ENCODE measurements around the gene AGTRAP.

The AGTRAP gene

GRCh38 chr1:11761988-11762406 lies 26.1 kb downstream of the AGTRAP start, which contains the start of gene C1orf167:
TSS of gene C1orf167 (plus strand) at chr1:11762193. CDS start at chr1:11764401, 2,208 bp downstream.
- DNase-seq (ENCODE audit: low read depth): no peak

DNA sequence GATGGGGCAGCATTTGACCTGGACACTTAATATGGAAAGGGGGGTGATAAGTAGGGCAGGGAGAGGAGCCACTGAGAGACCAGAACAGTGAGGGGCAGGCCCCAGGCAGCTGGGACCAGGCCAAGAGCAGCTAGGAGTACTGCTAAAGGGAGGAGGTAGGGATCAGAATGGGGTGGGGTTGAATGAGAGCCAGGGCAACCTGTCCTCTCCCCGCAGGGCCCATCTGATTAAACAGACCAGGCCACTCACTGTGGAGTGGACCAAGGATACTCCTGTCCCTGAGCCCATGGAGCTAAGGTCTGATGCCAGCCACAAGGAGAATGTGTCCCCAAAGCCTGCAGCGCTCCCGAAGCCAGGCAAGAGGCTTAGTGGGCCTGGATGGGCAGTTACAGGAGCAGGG lies 28.2 kb downstream of the AGTRAP start:
- no peak for DNase-seq (ENCODE audit: low read depth)

GRCh38 chr1:11764519-11764918 lies 28.6 kb downstream of the AGTRAP start:
- DNase-seq (ENCODE audit: low read depth): no peak

GRCh38 chr1:11765661-11766428 lies 29.9 kb downstream of the AGTRAP start:
- no peak for DNase-seq (ENCODE audit: low read depth)

DNA sequence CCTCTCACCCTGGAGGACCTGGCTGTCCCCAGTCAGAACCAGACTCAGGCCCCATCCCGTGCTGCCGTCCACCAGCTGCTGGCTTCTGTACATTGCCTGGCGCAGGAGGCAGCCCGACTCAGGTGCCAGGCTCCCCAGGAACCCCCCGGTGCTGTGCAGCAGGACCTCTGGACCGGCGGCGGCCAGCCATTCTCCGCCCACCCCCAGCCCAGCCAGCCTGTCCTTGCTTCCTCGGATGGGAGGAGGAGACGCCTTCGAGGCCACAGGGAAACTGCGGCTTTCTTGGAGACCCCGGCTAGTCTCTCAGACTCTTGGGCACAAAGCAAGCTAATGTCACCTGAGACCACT lies 30.5 kb downstream of the AGTRAP start:
- DNase-seq (ENCODE audit: low read depth): no peak

DNA sequence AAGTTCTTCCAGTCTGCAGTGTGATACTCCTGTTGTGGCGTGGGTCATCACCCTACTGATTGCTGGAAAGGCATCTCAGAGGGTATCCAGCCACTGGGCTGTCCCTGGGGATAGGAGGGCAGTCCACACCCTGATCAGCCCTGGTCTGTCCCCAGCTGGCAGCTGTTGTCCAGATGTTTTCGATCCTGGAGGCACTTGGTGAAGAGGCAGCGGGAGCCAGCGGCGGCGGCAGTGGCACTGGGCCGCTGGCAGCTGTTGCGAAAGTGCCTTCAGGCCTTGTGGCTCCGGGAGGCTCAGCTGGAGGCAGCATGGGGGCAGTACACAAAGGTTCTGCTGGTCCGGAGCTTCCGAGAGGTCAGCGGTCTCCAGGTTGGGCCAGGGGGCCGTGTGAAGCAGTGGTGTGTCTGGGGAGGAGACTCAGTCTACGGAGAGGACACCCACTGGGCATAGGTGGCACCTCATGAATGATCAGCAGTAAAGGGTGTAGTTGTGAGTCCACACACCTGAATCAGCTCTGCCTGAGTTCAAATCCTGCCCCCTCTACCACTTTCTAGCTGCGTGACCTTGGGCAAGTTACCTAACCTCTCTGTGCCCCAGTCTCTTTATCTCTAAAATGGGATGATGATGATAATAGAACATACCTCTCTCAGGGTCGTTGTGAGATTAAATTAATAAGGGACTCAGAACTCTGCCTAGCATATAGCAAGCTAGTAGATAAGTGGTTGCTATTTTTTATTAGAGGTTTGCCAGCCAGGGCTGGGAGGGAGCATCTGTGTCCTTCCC lies 32.2 kb downstream of the AGTRAP start:
- DNase-seq (ENCODE audit: low read depth): no peak

- no peak for DNase-seq (ENCODE audit: low read depth)
Observed at GRCh38 chr1:11768821-11769220, 32.9 kb downstream of the AGTRAP start.

- DNase-seq (ENCODE audit: low read depth): no peak
Observed at GRCh38 chr1:11769274-11769673, 33.3 kb downstream of the AGTRAP start.

- DNase-seq (ENCODE audit: low read depth): no peak
Observed at GRCh38 chr1:11770011-11770410, 34.1 kb downstream of the AGTRAP start.

DNA sequence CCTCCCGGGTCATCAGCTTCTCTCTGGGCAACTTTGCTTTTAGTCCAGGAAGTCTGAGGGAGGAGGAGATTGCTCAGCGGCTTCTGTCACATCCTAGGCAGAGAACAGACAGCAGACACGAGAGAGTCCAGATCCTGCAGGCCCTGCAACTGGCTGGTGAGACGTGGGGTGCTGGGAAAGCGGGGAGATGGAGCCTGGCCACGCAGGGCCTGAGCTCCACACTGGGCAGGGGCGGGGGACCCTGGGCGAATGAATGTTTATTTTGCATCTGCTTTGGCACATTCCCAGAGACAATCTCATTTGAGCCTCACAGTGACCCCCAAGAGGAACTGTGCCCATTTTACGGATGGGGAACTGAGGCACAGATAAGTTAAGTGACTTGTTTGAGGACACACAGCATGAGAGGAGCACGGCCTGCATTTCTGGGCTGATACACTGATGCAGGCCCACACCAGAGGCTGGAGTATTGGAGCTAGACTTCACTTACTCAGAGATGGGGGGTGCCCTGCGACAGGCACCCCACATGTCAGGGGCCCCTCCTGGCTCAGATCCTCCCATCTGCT lies 35.6 kb downstream of the AGTRAP start:
- DNase-seq (ENCODE audit: low read depth): no peak

DNA sequence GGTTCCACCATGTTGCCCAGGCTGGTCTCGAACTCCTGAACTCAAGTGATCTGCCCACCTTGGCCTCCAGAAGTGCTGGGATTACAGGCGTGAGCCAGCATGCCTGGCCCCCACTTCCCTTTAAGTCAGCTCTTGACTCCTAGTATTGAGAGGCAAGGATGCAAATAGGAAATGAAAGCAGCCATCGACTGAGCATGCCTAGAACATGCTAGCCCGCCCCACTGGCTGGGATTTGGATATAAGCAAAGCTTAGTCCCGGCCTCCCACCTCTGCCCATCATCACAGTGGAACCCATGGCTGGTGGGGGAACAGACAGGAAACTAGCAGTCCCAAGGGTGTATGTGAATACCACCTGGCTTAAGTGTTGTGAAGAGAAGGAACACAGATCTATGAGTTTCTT lies 36.5 kb downstream of the AGTRAP start:
- DNase-seq (ENCODE audit: low read depth): no peak

DNA sequence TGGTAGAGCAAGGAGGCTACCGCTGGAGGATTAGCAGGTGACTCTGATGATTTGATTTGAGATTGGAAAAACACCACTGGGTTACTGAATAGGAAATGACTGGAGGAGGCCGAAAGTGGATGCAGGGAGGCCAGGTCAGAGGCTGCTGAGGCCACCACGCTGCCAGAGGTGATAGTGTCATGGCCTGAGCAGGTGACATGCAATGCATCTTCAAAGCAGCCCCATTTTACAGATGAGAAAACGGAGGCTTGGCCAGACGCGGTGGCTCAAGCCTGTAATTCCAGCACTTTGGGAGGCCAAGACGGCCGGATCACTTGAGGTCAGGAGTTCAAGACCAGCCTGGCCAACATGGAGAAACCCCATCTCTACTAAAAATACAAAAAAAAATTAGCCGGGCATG lies 38.8 kb downstream of the AGTRAP start:
- no peak for DNase-seq (ENCODE audit: low read depth)

DNA sequence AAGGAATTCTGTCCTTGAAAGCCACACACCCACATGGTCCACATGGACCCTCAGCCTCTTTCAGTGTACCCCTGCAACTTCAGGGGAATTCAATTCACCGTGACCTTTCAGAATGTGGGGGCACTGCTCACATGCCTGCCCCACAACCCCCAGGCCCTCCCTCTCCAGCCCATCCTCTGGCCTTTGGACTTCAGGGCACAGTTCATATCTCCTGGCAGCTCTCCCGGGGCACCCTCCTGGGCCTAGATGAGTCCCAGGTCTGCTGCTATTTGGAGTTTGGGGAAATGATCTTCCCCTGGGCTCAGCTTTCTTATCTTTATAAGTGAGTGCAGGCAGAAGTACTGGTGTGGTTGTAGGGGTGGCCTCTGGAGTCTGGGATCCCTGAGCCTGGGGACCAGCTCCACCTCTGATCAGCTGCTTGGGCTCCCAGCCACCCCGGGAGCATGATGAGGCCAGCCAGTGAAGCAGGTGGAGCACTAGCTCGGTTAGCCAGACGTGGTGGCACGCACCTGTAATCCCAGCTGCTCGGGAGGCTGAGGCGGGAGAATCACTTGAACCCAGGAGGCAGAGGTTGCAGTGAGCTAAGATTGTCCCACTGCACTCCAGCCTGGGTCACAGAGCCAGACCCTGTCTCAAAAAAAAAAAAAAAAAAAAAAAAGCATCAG lies 41.9 kb downstream of the AGTRAP start:
- no peak for DNase-seq (ENCODE audit: low read depth)

DNA sequence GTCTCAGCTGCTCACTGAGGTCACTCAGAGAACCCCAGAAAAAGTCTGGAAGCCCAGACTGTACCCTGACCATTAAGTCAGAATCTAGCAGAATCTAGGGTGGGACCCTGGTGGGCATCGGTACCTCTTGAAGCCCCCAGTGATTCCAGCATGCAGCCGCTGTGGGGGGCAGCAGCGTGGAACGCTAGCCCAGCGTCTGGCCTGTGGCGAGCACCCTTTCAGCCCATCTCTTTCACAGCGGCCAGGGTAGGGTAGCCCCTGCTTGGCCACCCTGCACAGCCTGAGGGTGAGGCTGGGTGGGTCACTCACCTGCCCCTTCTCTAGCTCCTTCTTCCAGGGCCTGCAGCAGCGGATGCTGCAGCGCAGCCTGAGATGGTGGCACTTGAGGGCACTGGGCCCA lies 42.4 kb downstream of the AGTRAP start:
- DNase-seq (ENCODE audit: low read depth): no peak

DNA sequence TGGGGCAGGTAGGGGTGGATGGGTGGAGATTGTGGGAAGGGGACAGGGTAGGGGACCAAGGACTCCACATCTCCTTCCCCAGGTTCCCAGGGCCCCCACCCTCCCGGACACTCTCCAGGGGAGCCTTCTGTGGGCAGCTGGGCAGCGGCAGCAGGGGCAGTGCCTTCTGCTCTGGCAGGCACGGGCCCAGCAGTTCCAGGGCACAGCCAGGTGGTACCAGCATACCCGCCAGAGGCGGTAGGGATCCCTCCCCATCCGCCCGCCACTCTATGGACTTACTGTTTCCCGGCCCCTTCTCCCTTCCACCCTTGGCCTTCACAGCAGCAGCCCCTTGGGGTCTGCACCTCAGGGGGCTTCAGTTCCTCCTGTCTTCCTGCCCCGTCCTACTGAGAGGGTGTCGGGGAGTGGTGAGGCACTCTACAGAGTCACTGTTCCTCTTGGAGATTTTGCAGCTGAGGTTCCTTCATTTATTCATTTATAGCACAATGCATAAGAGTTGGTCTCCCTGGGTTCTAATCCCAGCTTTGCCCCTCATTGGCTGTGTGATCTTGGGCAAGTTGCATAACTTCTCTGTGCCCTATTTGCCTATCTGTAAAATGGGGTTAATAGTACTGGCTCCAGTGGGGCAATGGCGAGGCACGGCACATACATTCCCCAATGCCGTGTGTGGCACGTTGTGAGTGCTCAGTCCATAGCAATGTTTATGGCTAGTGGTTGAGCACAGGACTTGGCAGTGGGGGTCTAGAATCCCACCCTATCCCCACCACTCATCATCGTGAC lies 43.1 kb downstream of the AGTRAP start:
- DNase-seq (ENCODE audit: low read depth): no peak

GRCh38 chr1:11779715-11780379 lies 43.9 kb downstream of the AGTRAP start:
- no peak for DNase-seq (ENCODE audit: low read depth)

DNA sequence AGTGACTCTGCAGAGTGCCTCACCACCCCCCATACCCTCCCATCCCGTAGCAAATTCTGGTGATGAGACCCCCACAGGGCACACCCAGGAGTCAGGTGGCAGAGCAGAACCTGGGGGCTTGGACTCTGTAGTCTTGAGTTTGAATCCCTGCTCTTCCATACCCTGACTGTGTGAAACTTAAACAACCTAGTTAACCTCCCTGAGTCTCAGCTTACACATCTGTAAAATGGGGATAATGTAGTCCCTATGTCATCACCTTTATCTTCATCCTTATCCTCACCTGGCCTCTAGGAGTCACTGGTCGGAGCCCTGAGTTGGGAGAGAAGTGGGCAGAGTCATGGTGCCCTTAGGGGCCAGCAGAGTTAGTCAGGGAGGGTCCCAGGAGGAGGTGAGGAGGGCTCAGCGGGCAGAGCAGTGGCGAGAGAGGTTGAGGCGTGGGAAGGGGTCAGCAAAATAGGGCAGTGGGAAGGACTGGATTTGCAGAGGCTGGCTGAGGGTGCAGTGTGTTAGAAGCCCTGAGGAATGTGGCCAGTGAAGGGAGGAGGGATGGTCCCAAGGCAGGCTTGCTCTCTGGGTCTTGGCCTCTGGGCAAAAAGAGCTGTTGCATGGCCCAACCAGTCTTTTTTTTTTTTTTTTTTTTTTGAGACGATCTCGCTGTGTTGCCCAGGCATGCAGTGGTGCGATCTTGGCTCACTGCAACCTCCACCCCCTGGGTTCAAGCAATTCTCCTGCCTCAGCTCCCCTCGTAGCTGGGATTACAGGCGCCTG lies 44.6 kb downstream of the AGTRAP start:
- DNase-seq (ENCODE audit: low read depth): no peak

DNA sequence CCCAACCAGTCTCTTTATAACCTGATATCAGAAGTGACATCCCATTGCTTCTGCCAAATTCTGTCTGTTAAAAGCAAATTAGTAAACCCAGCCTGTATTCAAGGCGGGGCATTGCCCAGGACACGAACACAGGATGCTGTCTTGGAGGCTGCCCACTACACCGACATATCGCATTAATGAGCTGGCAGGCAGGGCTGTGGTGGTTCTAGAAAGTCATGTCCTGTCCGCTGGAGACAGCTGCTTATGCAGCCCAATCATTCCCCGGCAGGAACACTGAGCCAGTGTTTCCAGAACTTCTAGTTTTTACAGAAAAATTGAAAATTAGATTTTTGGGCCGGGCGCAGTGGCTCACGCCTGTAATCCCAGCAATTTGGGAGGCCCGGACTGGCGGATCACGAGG lies 45.4 kb downstream of the AGTRAP start:
- DNase-seq (ENCODE audit: low read depth): no peak

- no peak for DNase-seq (ENCODE audit: low read depth)
Observed at GRCh38 chr1:11782127-11782708, 46.3 kb downstream of the AGTRAP start.

DNA sequence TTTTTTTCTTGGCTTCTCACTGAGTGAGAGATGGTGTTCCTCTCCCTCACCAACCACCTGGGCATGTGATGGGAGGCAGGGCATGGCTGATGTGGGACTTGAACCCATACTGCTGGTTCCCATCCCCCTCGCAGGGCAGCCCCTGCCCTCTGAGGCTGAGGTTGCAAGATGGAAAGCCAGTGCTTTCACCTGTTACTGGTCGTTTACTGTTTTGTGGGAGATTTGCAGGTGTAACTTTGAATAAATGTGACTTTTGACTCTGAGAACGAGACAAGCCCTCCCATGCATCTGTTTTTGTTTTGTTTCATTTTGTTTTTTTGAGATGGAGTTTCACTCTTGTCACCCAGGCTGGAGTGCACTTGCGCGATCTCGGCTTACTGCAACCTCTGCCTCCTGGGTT lies 47.6 kb downstream of the AGTRAP start:
- DNase-seq (ENCODE audit: low read depth): no peak

Data from stimulated activated CD8-positive, alpha-beta memory T cell treated with anti-CD3 and anti-CD28 coated beads, Interleukin-4, amount 100 ng/mL, for 24 hours (primary cell).